Tibial nerve (tissue), 4 donors: ENCODE results near the gene MTCL1.

ENCODE experiments used
- EP300 ChIP-seq, 2 donors: sonication (generic); formaldehyde crosslinking; IDR thresholded peaks; one replicate each; pipeline ENCODE4 v1.6.1; 2017; ENCODE audit warnings: antibody characterized with exemption in 2 of 2, mild to moderate bottlenecking in 1 of 2
- TF ChIP-seq, protein P1 (sequence below), 5 experiments: fragments of 200-600 bp in 3 of 5; fragments of 450-650 bp in 2 of 5; sonication (generic) in 3 of 5; IDR thresholded peaks; one replicate each; pipeline ENCODE4 v1.5.1; 2016 to 2019; ENCODE audit warnings: antibody characterized with exemption in 5 of 5, mild to moderate bottlenecking in 3 of 5, moderate library complexity in 2 of 5

DNA sequence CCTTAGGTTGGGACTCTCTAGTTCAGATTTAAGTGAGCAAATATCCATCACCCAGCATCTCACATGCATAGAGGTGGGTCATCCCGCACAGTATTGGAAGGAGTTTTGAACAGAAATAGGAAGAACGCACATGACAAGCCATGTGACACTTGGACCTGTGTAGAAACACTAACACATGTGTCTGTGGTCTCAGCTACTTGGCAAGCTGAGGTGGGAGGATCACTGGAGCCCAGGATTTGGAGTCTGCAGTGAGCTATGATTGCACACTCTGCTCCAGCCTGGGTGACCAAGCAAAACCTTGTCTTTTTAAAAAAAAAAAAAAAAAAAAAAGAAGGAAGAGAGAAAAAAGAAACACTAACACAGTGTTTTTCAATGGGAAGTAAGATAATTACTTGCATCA is 5.4 kb upstream of the MTCL1 start:
- TF ChIP-seq EP300 (IDR thresholded peaks at IDR 0.05): no peak
- TF ChIP-seq, protein P1, sequence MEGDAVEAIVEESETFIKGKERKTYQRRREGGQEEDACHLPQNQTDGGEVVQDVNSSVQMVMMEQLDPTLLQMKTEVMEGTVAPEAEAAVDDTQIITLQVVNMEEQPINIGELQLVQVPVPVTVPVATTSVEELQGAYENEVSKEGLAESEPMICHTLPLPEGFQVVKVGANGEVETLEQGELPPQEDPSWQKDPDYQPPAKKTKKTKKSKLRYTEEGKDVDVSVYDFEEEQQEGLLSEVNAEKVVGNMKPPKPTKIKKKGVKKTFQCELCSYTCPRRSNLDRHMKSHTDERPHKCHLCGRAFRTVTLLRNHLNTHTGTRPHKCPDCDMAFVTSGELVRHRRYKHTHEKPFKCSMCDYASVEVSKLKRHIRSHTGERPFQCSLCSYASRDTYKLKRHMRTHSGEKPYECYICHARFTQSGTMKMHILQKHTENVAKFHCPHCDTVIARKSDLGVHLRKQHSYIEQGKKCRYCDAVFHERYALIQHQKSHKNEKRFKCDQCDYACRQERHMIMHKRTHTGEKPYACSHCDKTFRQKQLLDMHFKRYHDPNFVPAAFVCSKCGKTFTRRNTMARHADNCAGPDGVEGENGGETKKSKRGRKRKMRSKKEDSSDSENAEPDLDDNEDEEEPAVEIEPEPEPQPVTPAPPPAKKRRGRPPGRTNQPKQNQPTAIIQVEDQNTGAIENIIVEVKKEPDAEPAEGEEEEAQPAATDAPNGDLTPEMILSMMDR (IDR thresholded peaks at IDR 0.05): no peak
